Measurements from ENCODE around the gene ABCA8.

The ABCA8 gene

DNA sequence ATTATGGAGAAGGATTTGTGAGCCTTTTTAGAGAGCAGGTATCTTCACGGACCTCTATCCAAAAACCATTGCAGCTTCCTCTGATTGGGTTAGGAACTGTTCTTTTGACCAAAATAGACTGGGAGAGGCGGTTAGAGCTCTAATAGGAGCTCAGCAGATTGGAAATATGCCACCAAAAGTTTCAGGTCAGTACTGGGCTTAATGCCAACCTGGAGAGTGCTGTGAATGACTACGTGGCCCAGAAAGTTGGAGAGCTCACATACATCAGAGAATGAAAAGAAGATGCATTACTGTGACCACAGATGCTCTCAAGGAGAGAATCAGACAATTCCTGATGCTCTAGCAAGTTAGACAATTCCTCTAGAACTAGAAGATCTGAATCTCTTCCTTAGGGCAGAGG lies 86.5 kb downstream of the ABCA8 start:
- no peak for DNase-seq

DNA sequence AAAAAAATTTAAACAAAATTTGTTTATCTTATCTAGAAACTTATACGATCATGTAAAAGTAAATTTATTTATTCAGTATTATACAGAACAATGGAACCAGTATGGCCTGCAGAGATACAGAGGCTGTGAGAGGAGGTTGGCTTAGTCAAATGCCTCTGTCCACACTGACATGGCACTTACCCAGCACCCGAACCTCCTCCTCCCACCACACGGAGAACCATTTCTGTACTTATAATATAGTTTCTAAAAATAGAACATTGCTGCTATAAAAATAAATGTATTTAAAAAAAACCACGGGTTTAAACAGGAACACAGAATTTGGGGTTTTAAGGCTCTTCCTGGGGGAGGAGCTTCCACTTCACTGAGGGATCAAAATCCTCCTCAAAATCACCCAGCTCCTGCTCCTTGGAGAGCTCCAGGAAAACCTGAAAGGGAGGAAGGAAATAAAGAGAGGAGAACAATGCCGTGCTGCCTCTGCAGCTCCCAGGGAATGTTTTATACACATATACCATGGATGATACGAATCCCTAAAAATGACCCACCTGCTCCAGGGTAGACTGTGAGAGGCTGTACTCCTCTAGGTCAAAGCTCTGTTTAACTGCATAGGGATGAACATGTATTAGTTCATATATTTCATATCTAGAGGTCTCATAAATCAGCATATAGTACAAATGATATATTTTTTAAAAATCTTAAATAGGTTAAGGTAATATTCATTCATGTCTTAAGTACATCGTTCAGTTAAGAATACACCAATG lies 87.3 kb downstream of the ABCA8 start:
- DNase-seq, result no peak

GRCh38 chr17:68865584-68865983 lies 89.6 kb downstream of the ABCA8 start:
- DNase-seq, result no peak

- no peak for DNase-seq
Observed at GRCh38 chr17:68863091-68863652, 92.0 kb downstream of the ABCA8 start.

GRCh38 chr17:68861602-68862001 lies 93.6 kb downstream of the ABCA8 start:
- DNase-seq, result peak; percentile 89

- no peak for DNase-seq
Observed at GRCh38 chr17:68860941-68861340, 94.3 kb downstream of the ABCA8 start.

DNA sequence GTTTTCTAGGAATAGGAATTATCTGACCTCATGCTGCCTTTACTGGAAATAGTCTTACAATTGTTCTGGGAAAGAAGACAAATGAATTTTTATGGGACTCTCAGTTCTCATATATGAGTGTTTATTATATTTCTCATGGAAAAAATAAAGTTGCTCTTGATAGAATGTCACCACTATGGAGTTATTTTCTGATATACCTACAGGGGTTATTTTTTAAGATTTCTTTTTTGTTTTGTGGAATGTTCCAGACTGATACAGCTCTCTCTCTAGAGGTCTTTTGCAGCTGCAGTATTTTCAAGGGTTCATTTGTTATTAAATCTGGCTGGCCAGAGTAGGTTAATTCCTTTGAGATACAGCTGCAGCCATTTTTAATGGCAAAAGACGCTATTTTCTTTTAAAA lies 100.7 kb downstream of the ABCA8 start:
- no peak for DNase-seq

- no peak for DNase-seq
Observed at GRCh38 chr17:68853439-68853838, 101.8 kb downstream of the ABCA8 start.

DNA sequence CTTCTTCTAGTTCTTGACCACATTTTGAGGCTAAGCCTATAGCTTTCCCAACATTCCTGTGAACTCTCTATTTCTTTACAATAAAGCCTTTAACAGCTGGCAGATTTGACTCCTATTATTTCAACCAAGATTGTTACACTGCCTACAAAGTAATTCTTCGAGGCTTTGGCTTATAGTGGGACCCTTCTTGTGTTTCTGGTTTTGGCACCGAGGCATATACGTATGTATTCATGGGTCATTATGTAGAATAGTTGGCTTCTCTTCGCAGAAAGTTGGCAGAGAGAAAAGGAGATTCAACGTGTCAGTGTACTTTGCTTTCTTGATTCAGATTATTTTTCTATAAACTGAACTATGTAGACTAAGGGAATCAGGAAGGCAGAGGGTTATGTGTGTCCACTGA lies 102.2 kb downstream of the ABCA8 start:
- no peak for DNase-seq

- no peak for DNase-seq
Observed at GRCh38 chr17:68851890-68852289, 103.3 kb downstream of the ABCA8 start.

DNA sequence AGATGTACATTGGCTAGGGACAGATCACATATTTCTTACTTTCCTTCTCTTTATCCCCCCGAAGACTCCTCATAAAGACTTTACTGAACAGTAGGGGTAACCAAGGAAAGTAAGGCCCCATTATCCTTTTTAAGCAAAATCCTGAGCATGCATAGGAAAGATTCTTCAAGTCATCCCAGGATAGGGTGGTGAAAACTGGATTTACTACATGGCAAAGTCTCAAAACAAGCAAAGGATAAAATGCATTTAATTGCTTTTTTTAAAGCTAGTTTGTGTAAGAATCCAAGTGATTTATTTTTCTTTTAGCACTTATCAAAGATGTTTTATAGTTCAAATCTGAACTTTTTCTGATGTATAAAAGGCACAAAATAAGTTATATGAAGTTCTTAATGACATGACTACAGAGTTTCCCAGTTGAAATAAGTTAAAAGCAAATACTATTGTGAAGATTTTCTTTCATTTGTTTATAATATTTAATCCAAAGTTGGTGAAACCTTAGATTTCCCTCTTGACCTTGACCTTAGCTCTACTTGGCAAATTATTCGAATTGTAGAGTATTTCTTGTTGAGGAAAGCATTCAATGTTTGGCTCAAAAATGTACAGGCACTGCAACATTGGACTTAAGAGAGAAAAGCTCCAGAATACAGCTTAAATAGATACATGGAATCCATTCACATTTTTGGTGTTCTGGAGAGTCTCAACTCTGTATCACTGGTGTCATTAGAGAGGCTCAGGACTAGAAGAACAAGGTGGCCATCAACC lies 104.3 kb downstream of the ABCA8 start:
- no peak for DNase-seq

DNA sequence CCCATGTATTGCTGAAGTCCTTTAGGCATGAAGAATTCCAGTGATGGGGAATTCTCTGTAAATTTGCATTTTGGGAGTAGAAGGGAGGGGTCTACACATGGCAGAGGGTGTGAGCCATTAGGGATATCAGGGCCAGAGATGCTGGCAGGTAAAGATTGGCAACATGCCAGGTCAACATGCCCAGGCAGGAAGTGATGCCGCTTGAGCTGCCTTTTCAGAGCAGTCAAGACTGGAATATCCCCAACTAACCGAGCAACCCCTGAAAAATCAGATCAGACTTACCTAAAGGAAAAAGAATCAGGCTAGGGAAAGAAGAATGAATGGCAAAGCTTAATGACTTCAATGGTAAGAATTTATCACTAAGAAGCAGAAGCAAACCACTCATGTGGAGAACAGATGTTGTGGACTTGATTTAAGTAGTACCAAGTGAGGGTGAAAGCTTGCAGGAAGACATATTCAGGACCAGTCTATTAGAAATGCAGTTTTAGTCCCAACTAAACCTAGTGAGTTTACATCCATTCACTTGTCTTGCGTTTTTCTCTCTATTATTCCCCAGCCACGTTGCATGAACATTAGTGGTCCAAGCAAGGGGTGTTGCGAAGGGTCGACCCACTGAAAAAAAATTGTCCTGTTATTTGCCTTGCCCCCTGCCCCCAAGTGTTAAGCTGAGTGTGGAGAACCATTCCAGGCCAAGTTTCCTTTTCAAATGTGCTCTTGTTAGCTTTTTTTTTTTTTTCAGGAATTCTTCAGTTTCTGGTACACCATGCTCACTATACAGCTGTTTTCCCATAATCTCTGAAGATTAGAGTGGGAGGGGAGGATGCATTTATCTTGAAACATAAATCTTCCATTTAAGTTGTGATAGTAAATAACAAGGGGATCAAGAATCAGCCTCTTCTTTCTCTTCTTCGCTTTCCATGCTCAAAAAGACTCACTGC lies 105.2 kb downstream of the ABCA8 start:
- peak; percentile 84 for DNase-seq

DNA sequence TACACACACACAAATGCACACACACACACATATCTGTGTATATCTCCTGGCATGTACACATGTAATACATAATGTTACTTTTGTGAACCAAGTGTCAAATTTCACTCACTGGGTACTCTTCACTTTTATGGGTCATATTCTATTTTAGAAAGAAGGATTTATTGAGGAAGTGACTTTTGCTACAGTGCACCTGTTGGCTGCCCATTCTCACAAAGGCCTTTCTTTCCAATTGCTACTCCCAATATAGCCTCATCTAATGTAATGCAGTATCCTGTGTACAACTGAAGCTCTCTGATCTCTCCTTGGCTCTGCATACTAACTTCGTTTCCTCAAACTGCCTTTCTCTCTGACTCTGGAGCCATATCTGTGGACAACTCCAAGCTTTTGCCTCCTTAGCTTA lies 107.5 kb downstream of the ABCA8 start:
- no peak for DNase-seq

DNA sequence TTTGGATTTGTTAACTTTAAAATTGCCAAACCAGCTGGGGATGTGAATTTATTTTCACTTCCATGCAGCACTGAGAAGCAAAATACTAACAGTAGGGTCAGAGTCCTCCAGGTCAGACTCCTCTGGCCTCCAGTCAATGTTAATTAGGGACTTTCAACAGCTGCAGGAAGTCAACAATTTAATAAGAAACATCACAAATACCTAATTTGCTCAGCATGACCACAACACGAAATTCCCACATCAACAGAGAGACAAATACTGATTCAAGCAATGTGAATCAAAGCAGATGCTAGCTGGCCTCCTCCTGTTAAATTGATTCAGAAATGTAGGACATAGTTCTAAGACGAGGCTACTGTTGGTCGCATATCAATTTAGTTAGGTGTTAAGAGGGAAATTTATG lies 111.7 kb downstream of the ABCA8 start:
- DNase-seq, result peak; percentile 54

- DNase-seq, result no peak
Observed at GRCh38 chr17:68840073-68840472, 115.1 kb downstream of the ABCA8 start.

GRCh38 chr17:68835071-68835470 lies 120.1 kb downstream of the ABCA8 start:
- DNase-seq, result no peak

DNA sequence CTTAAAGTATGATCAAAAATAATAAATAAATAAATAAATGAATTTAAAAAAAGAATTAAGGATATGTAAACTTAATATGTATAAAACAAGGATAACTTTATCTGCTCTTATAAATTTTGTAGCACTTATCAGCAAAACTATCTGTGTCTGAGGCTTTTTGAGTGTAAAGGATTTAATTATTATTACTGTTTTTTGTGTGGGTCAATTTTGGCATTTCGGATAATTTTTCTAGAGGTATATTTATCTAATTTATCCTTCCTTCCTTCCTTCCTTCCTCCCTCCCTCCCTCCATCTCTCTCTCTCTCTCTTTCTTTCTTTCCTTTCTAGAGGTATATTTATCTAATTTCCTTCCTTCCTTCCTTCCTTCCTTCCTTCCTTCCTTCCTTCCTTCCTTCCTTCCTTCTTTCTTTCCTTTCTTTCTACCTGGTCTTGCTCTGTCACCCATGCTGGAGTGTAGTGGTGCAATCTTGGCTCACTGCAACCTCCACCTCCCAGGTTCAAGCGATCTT lies 120.8 kb downstream of the ABCA8 start:
- DNase-seq, result no peak

GRCh38 chr17:68832109-68832802 lies 122.9 kb downstream of the ABCA8 start:
- DNase-seq, result no peak

DNA sequence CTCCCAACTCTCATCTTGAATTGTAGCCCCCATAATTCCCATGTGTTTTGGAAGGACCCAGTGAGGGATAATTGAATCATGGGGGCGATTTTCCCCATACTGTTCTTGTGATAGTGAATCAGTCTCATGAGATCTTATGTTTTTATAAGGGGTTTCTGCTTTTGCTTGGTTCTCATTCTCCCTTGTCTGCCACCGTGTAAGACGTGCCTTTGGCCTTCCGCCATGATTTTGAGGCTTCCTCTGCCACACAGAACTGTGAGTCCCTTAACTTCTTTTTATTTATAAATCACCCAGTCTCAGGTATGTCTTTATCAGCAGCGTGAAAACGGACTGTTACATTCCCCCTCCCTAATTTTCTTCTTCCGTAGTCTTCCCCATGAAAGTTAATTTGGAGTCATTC lies 124.0 kb downstream of the ABCA8 start:
- no peak for DNase-seq

DNA sequence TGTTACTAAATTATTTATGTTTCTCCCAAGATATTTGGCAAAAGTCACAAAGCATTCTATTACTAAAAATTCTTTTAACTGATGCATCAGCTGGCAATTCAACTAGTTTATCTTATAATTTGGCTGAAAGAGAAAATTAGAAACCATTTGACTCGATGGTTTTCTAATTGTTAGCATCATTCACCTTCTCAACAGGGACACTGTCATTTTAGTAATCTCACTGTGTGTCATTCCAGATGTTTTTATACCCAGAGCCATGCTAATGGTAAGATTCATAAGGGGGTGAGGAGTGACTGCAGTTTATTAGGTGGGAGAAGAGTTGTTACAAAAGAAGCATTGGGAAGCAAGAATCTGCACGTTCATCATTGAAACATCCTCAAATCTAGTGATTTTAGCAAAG lies 124.9 kb downstream of the ABCA8 start:
- DNase-seq, result no peak

- no peak for DNase-seq
Observed at GRCh38 chr17:68829211-68829610, 126.0 kb downstream of the ABCA8 start.

DNA sequence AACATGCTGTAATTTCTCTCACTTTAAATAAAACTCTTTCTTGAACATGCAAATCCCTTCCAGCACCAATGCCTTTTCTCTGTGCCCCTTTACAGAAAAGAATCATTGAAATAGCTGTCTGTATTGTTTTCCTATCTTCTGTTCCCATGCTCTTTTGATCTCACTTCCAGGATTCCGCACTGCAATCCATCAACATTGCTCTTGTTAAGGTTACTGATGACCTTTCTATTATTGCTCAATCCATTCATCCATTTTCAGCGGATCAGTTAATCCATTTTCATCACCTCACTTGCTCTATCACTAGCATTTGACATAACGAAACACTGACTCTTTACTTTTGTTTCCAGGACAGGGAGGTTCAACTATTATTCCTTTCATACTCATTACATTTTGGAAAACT lies 130.5 kb downstream of the ABCA8 start:
- DNase-seq, result no peak
